GM18502 (cell line): ENCODE data around the gene PLP2.

Experiments
- ATAC-seq: cut with Tn5 transposase; IDR thresholded peaks from one replicate; pipeline ENCODE4 v1.9.1; 2021; ENCODE audit warnings: mild to moderate bottlenecking; ENCODE audit not compliant: unreplicated experiment, poor library complexity

The PLP2 gene

DNA sequence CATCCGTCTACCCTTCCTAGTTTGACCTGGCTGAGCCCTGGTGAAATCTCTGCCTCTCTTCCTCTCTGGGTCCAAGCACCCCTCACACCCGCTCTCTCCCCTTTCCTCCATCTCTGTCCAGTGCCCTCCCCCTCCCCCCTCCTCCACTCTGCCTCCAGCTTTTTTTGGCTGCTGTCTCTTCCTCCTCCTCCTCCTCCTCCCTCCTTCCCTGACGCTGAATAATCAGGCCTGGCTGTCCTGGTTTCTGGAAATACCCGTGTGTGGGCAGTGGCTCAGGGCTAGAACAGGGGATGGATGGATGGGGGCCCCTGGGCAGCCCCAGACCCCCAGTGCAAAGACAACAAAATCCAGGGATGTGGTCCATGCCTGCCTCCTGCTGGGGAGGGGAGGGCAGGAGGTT, 33.0 kb downstream of the PLP2 start:
- no peak for ATAC-seq

DNA sequence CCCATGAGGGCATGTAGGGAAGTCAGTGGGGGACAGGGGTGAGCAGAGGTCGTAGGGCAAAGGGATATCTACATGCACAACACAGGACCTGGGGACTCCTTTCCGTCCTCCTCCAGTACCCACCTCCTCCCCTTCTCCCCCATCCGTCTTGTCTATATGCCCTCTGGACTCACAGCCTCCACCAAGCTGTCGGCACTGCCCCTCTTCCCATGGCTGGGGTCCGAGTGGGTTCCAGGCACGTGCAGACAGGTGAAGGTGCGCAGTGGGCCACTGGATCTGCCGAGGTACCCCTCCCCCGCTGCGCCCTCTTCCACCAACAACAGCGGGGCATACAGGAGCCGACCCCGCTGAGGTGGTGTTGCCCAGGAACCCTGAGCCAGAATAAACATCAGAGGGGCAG, 33.7 kb downstream of the PLP2 start:
- ATAC-seq, result no peak

DNA sequence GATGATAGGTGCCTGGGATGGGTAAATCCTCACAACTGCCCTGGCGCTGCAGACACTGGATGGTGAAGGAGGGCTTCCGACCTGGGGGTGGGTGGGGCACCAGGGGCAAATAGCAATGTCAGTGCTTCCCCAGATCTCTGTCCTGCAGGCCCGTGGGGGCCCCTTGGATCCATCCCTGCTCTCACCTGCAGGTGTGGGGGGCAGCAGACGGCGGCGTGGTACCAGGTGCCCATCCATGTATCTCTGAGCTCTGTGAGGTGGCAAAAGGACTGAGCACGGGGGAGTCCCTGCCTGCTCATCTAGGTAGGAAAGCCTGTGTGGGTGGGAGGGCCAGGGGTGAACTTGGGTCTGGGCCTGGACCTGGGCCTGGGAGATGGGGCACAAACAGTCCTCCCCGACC, 34.8 kb downstream of the PLP2 start:
- no peak for ATAC-seq

DNA sequence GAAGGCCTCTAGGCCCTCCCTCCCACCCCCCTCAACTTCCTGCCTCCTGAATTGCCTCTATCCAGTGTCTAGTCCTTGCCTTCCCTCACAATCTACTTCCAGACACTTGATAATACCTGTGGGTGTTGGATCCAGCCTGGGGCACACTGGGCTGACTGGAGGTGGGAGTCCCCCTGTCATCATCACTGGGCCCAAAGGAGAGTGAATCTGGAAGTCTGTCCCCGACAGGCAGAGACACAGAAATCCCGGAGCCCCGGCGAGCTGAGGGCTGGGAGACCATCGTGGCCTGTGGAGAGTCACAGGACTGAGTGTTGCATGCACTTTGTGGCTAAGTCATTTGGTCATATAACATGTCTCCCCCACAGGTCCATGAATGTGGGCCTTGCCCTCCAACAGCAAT, 36.7 kb downstream of the PLP2 start:
- ATAC-seq, result no peak

DNA sequence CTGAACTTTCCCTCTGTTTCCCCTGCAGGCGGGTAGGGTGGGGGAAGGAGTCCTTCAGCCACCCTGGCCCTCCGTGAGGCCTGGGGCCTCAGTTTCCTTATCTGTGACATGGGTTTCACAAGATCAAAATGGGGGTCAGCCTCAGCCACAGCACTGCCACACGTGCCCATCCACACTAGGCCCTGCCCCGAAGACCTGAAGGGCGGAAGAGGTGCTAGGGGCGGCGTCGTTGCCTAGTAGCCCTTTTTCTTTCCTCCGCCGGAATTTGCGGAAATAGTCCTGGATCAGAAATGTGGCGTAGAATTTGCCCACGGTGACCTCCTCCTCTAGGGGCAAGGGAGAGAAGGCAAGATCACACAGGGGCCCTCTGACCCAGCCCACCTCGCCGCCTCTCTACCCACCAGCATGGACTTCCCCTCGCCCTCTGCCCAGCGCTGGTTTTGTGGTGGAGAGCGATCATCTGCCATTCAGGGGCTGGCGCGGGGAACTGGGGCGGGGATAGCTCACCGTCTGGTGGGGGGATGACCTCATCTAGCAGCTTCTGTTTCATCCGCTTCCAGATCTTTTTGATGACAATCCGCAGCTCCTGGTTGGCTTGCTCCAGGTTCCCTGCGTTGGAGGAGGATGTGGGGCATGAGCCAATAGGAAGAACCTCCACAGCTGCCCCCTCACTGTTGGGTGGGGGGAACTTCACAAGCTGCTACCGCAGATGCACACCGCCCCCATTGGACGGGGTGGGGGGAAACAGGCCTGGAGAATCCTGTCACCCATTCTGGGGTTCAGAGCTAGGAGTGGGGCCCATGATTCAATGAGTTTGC, 37.9 kb downstream of the PLP2 start:
- no peak for ATAC-seq

DNA sequence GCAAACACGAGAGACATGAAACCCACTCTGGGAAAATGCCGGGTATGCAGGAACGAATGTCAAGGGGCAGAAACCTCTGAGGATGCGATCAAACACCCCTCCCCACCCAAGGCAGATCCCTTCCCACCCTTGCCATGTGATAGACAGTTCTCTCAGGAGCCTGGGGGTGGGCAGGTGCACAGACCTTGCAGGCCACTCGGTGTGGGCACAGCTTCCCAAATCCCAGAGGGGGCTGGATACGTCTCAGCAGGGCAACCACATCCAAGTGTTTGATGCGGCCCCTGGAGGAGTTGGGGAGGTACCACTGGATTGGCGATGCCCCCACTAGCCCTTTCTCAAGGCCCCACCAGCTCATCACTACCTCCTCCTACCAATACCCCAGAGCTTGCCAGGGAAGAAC, 38.7 kb downstream of the PLP2 start:
- no peak for ATAC-seq

DNA sequence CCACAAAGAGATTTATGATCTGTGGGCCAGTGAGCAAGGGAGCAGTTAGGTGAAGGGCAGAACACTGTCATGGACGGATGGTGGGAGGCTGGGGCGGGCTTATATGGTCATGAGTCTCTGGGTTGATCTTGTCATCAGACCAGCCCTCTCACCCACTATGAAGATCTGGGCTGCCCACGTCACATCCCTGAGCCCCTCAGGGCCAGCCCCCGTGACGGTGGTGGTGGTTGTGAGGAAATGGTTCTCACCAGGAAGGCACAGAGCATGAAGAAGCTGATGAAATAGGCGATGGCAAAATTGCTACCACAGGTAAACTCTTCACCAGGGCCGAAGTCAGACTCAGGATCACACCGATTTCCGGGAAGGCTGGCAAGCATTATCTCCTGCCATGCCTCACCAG, 39.4 kb downstream of the PLP2 start:
- no peak for ATAC-seq

DNA sequence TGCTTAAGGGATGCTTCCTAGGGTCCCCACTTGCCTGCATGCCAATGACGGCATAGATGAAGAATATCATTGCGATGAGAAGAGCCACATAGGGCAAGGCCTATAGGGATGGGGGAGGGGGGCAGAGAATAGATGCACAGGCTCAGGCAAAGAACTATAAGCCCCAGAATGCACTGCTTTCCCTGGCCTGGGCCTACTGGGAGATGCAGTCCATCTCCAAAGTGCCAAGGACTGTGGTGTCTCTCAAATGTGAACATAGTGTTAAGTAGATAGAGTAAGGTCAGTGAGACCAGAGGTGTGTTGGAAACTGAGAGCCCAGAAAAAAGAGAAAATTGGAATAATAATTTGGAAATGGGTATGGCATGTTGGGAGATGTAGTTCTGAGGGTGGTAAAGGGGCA, 40.5 kb downstream of the PLP2 start:
- no peak for ATAC-seq

DNA sequence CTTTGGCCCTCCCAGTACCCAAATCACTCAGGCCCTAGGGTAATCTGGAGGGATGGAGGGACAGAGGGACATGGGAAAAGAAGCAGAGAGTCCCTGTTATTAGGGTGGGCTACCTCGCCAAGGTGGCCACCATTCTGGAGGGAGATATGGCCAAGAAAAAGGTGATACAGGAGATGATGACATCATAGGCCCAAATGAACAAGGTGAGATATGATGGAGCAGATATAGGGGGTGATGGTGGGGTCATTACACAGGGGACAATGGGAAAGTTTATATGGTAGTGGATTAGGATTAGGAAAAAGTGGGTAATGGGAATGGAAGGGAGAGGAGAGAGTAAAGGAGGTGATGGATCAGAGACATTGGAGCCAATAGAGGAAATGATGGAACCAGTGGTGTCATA, 41.2 kb downstream of the PLP2 start:
- ATAC-seq, result no peak

DNA sequence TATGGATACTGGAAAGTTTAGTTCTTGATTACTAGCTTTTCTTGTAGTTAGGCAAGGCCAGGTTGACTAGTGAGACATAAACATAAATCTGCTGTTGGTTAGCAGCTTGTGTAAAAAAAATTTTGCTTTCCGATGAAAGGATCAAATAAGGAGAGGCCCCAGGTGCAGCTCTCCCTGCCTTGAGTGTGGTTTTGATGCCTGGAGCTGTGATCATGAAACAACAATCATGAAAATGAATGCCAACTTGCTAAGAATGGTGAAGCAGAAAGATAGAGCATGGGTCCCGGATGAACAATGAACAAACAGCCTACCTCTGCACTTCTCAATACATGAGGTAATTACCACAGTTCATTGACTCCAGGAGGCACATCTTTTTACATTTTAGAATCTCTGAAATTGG, 42.7 kb downstream of the PLP2 start:
- ATAC-seq, result no peak

DNA sequence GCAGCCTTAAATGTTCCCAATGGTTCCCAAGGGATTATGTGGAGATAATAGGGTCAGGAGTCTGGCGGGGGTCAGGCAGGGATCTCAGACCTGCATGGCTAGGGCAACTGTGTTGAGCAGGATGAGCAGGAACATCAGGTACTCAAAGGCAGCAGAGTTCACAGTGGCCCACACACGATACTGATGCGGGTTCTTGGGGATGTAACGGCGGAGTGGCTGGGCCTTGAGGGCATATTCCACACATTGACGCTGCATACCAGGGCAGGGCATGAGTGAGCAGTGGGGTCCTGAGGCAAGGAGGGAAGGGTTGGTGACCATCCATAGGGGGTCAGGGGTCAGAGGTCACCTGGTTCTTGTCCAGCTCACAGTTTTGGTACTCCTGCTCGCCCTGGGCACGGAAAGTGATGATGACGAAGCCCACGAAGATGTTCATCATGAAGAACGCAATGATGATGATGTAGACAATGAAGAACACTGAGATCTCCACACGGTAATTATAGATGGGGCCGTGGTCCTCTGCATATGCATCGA, 43.4 kb downstream of the PLP2 start:
- no peak for ATAC-seq

DNA sequence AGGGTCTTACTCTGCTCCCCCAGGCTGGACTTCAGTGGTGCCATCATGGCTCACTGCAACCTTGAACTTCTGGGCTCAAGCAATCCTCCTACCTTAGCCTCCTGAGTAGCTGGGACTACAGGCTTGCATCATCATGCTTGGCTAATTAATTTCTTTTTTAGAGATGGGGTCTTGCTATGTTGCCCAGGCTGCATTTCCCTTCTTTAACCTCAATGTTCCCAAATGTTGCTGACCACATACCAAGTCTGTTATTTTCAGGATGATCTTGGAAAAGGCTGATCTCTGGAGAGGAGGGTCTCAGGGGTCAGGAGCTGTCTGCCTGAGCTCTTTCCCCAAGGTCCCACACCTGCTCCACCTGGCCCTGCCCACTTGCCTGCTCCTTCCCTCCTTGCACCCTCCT, 48.4 kb downstream of the PLP2 start:
- ATAC-seq, result no peak

DNA sequence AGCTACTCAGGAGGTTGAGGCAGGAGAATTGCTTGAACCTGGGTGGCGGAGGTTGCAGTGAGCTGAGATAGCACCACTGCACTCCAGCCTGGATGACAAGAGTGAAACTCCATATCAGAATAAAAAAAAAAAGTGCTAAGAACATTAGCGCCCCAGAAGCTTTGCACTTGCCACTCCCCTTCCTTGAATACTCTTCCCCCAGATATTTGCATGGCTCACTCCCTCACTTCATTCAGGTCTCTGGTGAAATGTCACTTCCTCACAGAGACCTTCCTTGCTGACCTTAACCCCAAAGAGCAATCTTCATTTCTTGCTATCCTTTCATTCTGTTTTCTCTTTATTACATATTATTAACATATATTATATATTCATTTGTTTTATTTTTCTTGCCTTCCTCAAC, 50.2 kb downstream of the PLP2 start:
- no peak for ATAC-seq
